Measurements from ENCODE around the gene TOMM22.

Gene TOMM22

DNA sequence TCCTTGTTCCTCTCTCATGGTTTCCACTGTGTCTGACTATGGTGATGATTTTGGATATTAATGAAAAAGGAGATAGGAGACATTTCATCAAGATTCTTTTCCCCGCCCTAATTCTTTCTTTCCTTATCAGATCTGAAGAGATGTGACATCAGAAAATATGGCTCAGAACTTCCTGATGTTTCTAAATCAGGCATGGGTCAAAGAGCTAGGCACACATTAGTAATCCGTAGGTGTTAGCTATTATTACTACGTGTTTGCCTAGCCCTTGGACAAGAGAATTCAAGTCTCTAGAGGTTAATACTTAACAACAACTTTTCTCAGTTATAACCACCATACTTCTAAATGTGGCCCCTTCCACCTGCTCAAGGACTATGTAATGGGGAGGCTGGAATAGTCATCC, 13.2 kb downstream of the TOMM22 start:
- H3K36me3 ChIP-seq (ENCODE audit: control insufficient read depth in 2 of 2, insufficient read depth in 1 of 2, low read length in 2 of 2) = peaks cover 21 to 66% of the 10 kb centered on the region in 2 experiments
- no peak overlapping the region for H3K27ac ChIP-seq (ENCODE audit: extremely low read depth, low read depth, low read length)
- no peak for TF ChIP-seq TRIM28 (IDR thresholded peaks at IDR 0.05; ENCODE audit: borderline replicate concordance, low read length)
- TF ChIP-seq ZNF76 (tag by site-specific recombination; IDR thresholded peaks at IDR 0.05; ENCODE audit: borderline replicate concordance, low read depth) = no peak
- TF ChIP-seq ZNF366 (tag by site-specific recombination; conservative IDR thresholded peaks at IDR 0.05) = no peak
- no peak for TF ChIP-seq ZNF549 (tag by site-specific recombination; IDR thresholded peaks at IDR 0.05)
- TF ChIP-seq ZNF426 (tag by site-specific recombination; IDR thresholded peaks at IDR 0.05) = no peak
- no peak for TF ChIP-seq ZNF521 (tag by site-specific recombination; IDR thresholded peaks at IDR 0.05)
- TF ChIP-seq, protein P1, sequence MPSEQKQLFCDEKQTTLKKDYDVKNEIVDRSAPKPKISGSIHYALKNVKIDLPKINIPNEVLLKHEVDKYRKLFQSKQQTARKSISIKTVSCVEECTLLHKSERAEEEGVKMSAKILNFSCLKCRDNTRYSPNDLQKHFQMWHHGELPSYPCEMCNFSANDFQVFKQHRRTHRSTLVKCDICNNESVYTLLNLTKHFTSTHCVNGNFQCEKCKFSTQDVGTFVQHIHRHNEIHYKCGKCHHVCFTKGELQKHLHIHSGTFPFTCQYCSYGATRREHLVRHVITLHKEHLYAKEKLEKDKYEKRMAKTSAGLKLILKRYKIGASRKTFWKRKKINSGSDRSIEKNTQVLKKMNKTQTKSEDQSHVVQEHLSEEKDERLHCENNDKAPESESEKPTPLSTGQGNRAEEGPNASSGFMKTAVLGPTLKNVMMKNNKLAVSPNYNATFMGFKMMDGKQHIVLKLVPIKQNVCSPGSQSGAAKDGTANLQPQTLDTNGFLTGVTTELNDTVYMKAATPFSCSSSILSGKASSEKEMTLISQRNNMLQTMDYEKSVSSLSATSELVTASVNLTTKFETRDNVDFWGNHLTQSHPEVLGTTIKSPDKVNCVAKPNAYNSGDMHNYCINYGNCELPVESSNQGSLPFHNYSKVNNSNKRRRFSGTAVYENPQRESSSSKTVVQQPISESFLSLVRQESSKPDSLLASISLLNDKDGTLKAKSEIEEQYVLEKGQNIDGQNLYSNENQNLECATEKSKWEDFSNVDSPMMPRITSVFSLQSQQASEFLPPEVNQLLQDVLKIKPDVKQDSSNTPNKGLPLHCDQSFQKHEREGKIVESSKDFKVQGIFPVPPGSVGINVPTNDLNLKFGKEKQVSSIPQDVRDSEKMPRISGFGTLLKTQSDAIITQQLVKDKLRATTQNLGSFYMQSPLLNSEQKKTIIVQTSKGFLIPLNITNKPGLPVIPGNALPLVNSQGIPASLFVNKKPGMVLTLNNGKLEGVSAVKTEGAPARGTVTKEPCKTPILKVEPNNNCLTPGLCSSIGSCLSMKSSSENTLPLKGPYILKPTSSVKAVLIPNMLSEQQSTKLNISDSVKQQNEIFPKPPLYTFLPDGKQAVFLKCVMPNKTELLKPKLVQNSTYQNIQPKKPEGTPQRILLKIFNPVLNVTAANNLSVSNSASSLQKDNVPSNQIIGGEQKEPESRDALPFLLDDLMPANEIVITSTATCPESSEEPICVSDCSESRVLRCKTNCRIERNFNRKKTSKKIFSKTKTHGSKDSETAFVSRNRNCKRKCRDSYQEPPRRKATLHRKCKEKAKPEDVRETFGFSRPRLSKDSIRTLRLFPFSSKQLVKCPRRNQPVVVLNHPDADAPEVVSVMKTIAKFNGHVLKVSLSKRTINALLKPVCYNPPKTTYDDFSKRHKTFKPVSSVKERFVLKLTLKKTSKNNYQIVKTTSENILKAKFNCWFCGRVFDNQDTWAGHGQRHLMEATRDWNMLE (tag by site-specific recombination; conservative IDR thresholded peaks at IDR 0.05; ENCODE audit: low read depth) = no peak
- TF ChIP-seq ZNF280D (tag by site-specific recombination; IDR thresholded peaks at IDR 0.05) = no peak
- no peak for TF ChIP-seq SP2 (tag by site-specific recombination; IDR thresholded peaks at IDR 0.05)
- TF ChIP-seq ZNF623 (tag by site-specific recombination; IDR thresholded peaks at IDR 0.05) = no peak
- no peak for TF ChIP-seq ZNF529 (tag by site-specific recombination; IDR thresholded peaks at IDR 0.05; ENCODE audit: insufficient replicate concordance)
- TF ChIP-seq, protein P2, sequence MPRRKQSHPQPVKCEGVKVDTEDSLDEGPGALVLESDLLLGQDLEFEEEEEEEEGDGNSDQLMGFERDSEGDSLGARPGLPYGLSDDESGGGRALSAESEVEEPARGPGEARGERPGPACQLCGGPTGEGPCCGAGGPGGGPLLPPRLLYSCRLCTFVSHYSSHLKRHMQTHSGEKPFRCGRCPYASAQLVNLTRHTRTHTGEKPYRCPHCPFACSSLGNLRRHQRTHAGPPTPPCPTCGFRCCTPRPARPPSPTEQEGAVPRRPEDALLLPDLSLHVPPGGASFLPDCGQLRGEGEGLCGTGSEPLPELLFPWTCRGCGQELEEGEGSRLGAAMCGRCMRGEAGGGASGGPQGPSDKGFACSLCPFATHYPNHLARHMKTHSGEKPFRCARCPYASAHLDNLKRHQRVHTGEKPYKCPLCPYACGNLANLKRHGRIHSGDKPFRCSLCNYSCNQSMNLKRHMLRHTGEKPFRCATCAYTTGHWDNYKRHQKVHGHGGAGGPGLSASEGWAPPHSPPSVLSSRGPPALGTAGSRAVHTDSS (tag by site-specific recombination; IDR thresholded peaks at IDR 0.05) = no peak
- TF ChIP-seq PRDM10 (tag by site-specific recombination; IDR thresholded peaks at IDR 0.05) = no peak
- no peaks in the 10 kb centered on the region for H3K9me3 ChIP-seq (ENCODE audit: control insufficient read depth, insufficient read depth, low read depth, low read length)
- no peak overlapping the region for H3K4me3 ChIP-seq (ENCODE audit: low read depth, low read length)
- ChIA-PET POLR2A (interaction anchor here (0.7 to 8.0 kb wide), 3 partner anchors 13 to 249 kb away, joined by 8 to 60 read pairs (median 9); partner anchors contain the start of gene TOMM22), CTCF (interaction anchor here (0.6 to 4.9 kb wide), 2 partner anchors 13 to 979 kb away, joined by 3 to 31 read pairs; partner anchors contain the start of gene TOMM22)
- peaks cover 3% of the 10 kb centered on the region; the same call in 1 of the 2 replicates for H3K4me1 ChIP-seq (ENCODE audit: control insufficient read depth, insufficient read depth, low read length)

Measured in HEK293 (cell line).